HepG2 (cell line): ENCODE data around the gene PFDN2. TPM values are rescaled to one million over a fixed set of nuclear protein-coding genes. Genes with fewer than 3 reads are reported as not detected.

Experiments used
- FIP1L1 ChIP-seq: fragments of 200-400 bp; formaldehyde crosslinking; IDR thresholded peaks from 2 replicates; pipeline ENCODE4 v1.6.1; 2018; ENCODE audit warnings: low read depth, mild to moderate bottlenecking, low read length, moderate library complexity, borderline replicate concordance; ENCODE audit not compliant: insufficient read depth
- JUN ChIP-seq: sonication (generic); formaldehyde crosslinking; IDR thresholded peaks from 2 replicates; pipeline ENCODE4 v1.4.0; 2020; ENCODE audit warnings: mild to moderate bottlenecking, missing genetic modification reagents
- MED1 ChIP-seq: sonication (generic); formaldehyde crosslinking; IDR thresholded peaks from 2 replicates; pipeline ENCODE4 v1.4.0; 2020; ENCODE audit warnings: missing genetic modification reagents
- MYNN ChIP-seq: sonication (generic); formaldehyde crosslinking; IDR thresholded peaks from 2 replicates; pipeline ENCODE4 v1.4.0; 2020; ENCODE audit warnings: mild to moderate bottlenecking, low read depth, missing genetic modification reagents
- NCOA1 ChIP-seq: sonication (generic); formaldehyde crosslinking; IDR thresholded peaks from 2 replicates; pipeline ENCODE4 v1.9.0; 2021; ENCODE audit warnings: missing genetic modification reagents
- TBX2 ChIP-seq: sonication (generic); formaldehyde crosslinking; IDR thresholded peaks from 2 replicates; pipeline ENCODE4 v1.5.0; 2020; ENCODE audit warnings: missing genetic modification reagents, mild to moderate bottlenecking, borderline replicate concordance
- TOE1 ChIP-seq: sonication (generic); formaldehyde crosslinking; IDR thresholded peaks from 2 replicates; pipeline ENCODE4 v1.4.0; 2020; ENCODE audit warnings: mild to moderate bottlenecking, missing genetic modification reagents
- USF2 ChIP-seq, 2 experiments: sonication (generic) in 1 of 2; formaldehyde crosslinking in 1 of 2; IDR thresholded peaks; 2 replicates each; pipeline versions ENCODE4 v1.5.1 to v1.6.1; 2011 to 2020; ENCODE audit warnings: borderline replicate concordance in 1 of 2, low read depth in 1 of 2, low read length in 1 of 2, mild to moderate bottlenecking in 1 of 2, missing genetic modification reagents in 1 of 2, moderate library complexity in 1 of 2
- ZFP36L1 ChIP-seq: sonication (generic); formaldehyde crosslinking; IDR thresholded peaks from 2 replicates; pipeline ENCODE4 v1.8.0; 2022; ENCODE audit warnings: mild to moderate bottlenecking, missing genetic modification reagents, moderate library complexity
- ZMYM3 ChIP-seq: sonication (generic); formaldehyde crosslinking; IDR thresholded peaks from 2 replicates; pipeline ENCODE4 v1.5.1; 2020; ENCODE audit warnings: mild to moderate bottlenecking, missing genetic modification reagents
- ZNF18 ChIP-seq: sonication (generic); formaldehyde crosslinking; IDR thresholded peaks from 2 replicates; pipeline ENCODE4 v1.8.0; 2022; ENCODE audit warnings: mild to moderate bottlenecking, missing genetic modification reagents; ENCODE audit not compliant: insufficient replicate concordance
- ZNF20 ChIP-seq: sonication (generic); formaldehyde crosslinking; IDR thresholded peaks from 2 replicates; pipeline ENCODE4 v1.4.0; 2020; ENCODE audit warnings: mild to moderate bottlenecking, moderate library complexity, missing genetic modification reagents
- ZNF263 ChIP-seq: sonication (generic); formaldehyde crosslinking; IDR thresholded peaks from 2 replicates; pipeline ENCODE4 v1.4.0; 2020; ENCODE audit warnings: missing genetic modification reagents
- ZNF501 ChIP-seq: sonication (generic); formaldehyde crosslinking; IDR thresholded peaks from 2 replicates; pipeline ENCODE4 v1.5.1; 2020; ENCODE audit warnings: mild to moderate bottlenecking, moderate library complexity, missing genetic modification reagents
- ZNF503 ChIP-seq: sonication (generic); formaldehyde crosslinking; IDR thresholded peaks from 2 replicates; pipeline ENCODE4 v1.4.0; 2020; ENCODE audit warnings: missing genetic modification reagents
- ZNF570 ChIP-seq: sonication (generic); formaldehyde crosslinking; IDR thresholded peaks from 2 replicates; pipeline ENCODE4 v1.4.0; 2020; ENCODE audit warnings: mild to moderate bottlenecking, missing genetic modification reagents, borderline replicate concordance
- ZNF607 ChIP-seq: sonication (generic); formaldehyde crosslinking; IDR thresholded peaks from 2 replicates; pipeline ENCODE4 v1.5.1; 2020; ENCODE audit warnings: missing genetic modification reagents, mild to moderate bottlenecking, borderline replicate concordance
- ZNF619 ChIP-seq: sonication (generic); formaldehyde crosslinking; IDR thresholded peaks from 2 replicates; pipeline ENCODE4 v1.4.0; 2020; ENCODE audit warnings: mild to moderate bottlenecking, missing genetic modification reagents
- ZNF674 ChIP-seq: sonication (generic); formaldehyde crosslinking; IDR thresholded peaks from 2 replicates; pipeline ENCODE4 v1.5.0; 2020; ENCODE audit warnings: low read depth, mild to moderate bottlenecking, missing genetic modification reagents
- ZNF724P ChIP-seq: sonication (generic); formaldehyde crosslinking; IDR thresholded peaks from 2 replicates; pipeline ENCODE4 v1.8.0; 2022; ENCODE audit warnings: missing genetic modification reagents, borderline replicate concordance
- ZNF776 ChIP-seq: sonication (generic); formaldehyde crosslinking; IDR thresholded peaks from 2 replicates; pipeline ENCODE4 v1.4.0; 2020; ENCODE audit warnings: mild to moderate bottlenecking, missing genetic modification reagents
- ZNF790 ChIP-seq: sonication (generic); formaldehyde crosslinking; IDR thresholded peaks from 2 replicates; pipeline ENCODE4 v1.8.0; 2022; ENCODE audit warnings: missing genetic modification reagents, mild to moderate bottlenecking, borderline replicate concordance
- ZZZ3 ChIP-seq: sonication (generic); formaldehyde crosslinking; IDR thresholded peaks from 2 replicates; pipeline ENCODE4 v1.4.0; 2020; ENCODE audit warnings: missing genetic modification reagents, mild to moderate bottlenecking, borderline replicate concordance
- polyA plus RNA-seq, 8 experiments: library from polyadenylated mRNA; depleted of rRNA in 3 of 8; stranded (reverse) in 7 of 8; unstranded in 1 of 8; fragments of >200 nt; fragmentation: Illumina TruSeq in 4 of 8; extraction: Trizol in 4 of 8; gene quantifications; 2 replicates each; pipeline versions ENCODE4 v1.2.1 to v1.2.3, GENCODE V29; 2011 to 2016; ENCODE audit warnings: low read depth in 4 of 8, missing spikeins in 1 of 8, mixed read lengths in 1 of 8; ENCODE audit not compliant: insufficient read depth in 1 of 8
- total RNA-seq, 5 experiments: library from RNA; depleted of rRNA; stranded (reverse); fragments of >200 nt; fragmentation: Illumina TruSeq; extraction: Trizol; gene quantifications; 2 replicates each; pipeline ENCODE4 v1.2.3, GENCODE V29; 2016; ENCODE audit warnings: low read depth in 1 of 5

PFDN2 gene
- total and polyA plus RNA-seq, 2 of the 13 experiments (the other 11 are each of a cell fraction or from before 2014, with no cell fraction given) = 62.6 to 63.6 TPM

GRCh38 chr1:161159087-161159912 lies 41.5 kb upstream of the PFDN2 start, which contains the start of gene USP21 (continued):
- TF ChIP-seq ZNF501 (peak; percentile 88), ZNF20 (no peak), ZFP36L1 (no peak), ZNF18 (CRISPR knock-in tag) (no peak), ZNF724P (CRISPR knock-in tag) (no peak), FIP1L1 (no peak), ZNF790 (CRISPR knock-in tag) (no peak), ZNF776 (CRISPR knock-in tag) (0 out of 2 replicates have a peak, but pooled peaks have one; percentile 36), ZNF674 (no peak), ZZZ3 (CRISPR knock-in tag) (no peak), ZMYM3 (CRISPR knock-in tag) (no peak), ZNF619 (CRISPR knock-in tag) (no peak), ZNF607 (peak; percentile 36; the same call in 1 of the 2 replicates), TOE1 (CRISPR knock-in tag) (no peak), ZNF263 (CRISPR knock-in tag) (no peak), JUN (CRISPR knock-in tag) (no peak), USF2 (IDR thresholded peaks at IDR 0.05; ENCODE audit: low read depth, low read length) (no peak), USF2 (CRISPR knock-in tag; IDR thresholded peaks at IDR 0.05; ENCODE audit: borderline replicate concordance) (no peak), MYNN (CRISPR knock-in tag) (no peak), ZNF503 (CRISPR knock-in tag) (no peak), MED1 (no peak), NCOA1 (CRISPR knock-in tag) (no peak), ZNF570 (CRISPR knock-in tag) (no peak), TBX2 (CRISPR knock-in tag) (peak; percentile 55)
